Rectal smooth muscle tissue (tissue), 1 donor: ENCODE measurements around the gene ZNF428.
A peak's percentile ranks its signal among the peaks of the same experiment; 100 is the strongest.
"Not testable (repeated sequence)": the region's sequence is repeated elsewhere in the genome, so short reads cannot be mapped to it uniquely, and the experiment has no call there.

ENCODE experiments used
- H3K27ac ChIP-seq: one replicate; pipeline ENCODE4 v1.7.0; 2013; ENCODE audit warnings: low read depth, low read length, inconsistent platforms
- H3K27me3 ChIP-seq: one replicate; pipeline ENCODE4 v1.7.0; 2013; ENCODE audit warnings: low read length; ENCODE audit not compliant: control insufficient read depth, insufficient read depth
- H3K36me3 ChIP-seq: one replicate; pipeline ENCODE4 v1.7.0; 2013; ENCODE audit warnings: low read length; ENCODE audit not compliant: control insufficient read depth, insufficient read depth
- H3K4me1 ChIP-seq: one replicate; pipeline ENCODE4 v1.7.0; 2013; ENCODE audit warnings: low read length; ENCODE audit not compliant: control insufficient read depth, insufficient read depth
- H3K4me3 ChIP-seq: one replicate; pipeline ENCODE4 v1.7.0; 2013; ENCODE audit warnings: low read length
- H3K9ac ChIP-seq: one replicate; pipeline ENCODE4 v1.7.0; 2013; ENCODE audit warnings: low read length

Gene ZNF428

DNA sequence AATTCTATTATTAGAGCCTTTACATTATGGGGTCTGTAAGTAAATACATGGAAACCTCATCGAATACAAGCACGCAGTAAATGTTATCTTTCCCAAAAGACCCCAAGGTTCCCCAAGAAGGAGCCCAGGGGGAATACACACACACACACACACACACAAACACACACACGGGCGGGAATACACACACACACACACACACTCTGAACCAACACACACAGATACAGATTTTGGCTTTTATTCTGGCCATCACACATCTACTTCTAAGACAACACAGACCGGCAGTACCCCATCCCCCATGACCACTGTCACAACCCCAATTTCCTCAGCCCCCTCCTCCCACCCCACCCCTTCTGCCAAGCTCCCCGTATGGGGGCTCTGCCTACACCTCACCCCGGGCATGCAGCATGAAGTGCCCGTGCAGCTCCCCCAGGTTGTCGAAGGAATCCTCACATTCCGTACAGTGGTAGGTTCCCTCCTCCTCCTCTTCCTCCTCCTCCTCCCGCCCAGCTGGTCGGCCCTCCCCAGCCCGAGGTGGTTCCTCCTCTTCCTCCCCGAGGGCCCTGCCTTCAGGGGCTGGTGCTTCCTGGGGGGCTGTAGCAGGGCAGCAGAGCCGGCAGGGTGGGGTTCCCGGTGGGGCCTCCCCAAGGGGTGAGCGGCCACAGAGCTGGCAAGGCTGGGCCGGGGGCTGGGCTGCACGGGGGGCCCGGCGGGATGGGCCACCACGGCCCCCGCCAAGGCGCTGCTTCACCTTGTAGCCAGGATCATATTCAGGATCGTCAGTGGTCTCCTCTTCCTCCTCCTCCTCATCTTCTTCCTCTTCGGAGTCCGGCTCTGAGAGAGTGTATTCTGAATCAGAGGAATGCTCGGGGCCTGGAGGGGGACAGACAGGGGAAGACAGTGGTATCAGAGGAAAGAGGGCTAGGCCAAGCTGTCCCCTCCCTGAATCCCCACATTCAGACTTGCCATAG, 11.9 kb downstream of the ZNF428 start:
- Histone ChIP-seq H3K4me1 (no peaks in the 10 kb centered on the region), H3K36me3 (peaks cover 8% of the 10 kb centered on the region), H3K27ac (no peak overlapping the region), H3K27me3 (no peaks in the 10 kb centered on the region), H3K4me3 (no peak overlapping the region), H3K9ac (no peak overlapping the region)

DNA sequence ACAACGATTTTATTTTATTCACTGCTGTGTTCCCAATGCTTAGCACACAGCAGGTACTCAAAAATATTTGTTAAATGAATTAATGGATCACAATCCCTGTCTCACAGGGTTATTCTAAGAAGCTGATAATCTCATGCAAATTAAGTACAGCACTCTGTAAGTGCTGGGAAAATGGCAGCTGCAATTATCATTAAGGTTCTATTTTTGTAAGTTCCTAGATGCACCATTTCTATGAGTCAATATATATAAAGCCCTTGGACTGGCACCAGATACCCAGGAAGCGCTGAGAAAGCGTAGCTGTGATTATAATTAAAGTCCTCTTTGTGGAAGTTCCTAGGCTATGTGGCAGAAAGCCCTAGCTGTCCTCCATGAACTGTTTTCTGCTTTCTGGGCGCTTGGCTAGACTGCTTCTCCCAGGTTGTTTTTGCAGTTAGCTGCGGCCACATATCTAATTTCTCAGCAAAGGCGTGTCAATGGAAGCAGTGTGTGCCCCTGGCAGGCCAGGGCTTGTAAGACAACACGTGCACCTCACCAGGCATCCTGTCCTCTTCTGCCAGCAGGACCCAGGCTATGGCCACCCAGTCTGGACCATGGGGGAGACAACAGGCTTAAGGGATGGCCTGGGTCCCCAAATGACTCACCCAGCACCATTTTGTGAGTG, 12.7 kb downstream of the ZNF428 start:
- H3K27ac ChIP-seq, result no peak overlapping the region
- no peak overlapping the region for H3K4me3 ChIP-seq
- H3K36me3 ChIP-seq, result peaks cover 9% of the 10 kb centered on the region
- no peak overlapping the region for H3K9ac ChIP-seq
- no peaks in the 10 kb centered on the region for H3K4me1 ChIP-seq
- H3K27me3 ChIP-seq, result no peaks in the 10 kb centered on the region

DNA sequence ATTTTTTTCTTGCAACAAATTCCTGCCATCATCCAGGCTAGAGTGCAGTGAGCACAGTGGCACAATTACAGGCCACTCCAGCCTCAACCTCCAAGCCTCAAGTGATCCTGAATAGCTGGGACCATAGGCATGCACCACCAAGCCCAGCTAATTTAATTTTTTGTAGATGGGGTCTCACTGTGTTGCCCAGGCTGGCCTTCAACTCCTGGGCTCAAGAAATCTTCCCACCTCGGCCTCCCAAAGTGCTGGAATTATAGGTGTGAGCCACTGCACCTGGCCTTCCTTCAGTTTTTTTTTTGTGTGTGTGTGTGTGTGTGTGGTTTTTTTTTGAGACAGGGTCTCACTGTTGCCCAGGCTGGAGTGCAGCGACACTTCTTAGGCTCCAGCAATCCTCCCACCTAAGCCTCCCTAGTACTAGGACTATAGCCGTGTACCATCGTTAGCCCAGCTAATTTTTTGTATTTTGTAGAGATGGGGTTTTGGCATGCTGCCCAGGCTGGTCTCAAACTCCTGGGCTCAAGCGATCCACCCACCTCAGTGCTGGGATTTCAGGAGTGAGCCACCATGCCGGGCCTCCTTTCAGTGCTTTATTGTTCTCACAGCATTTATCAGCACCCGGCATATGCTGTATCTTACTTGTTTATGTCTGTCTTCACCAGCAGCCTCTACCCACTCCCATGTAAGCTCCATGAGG, 13.4 kb downstream of the ZNF428 start:
- Histone ChIP-seq H3K4me3 (no peak overlapping the region), H3K36me3 (peaks cover 14% of the 10 kb centered on the region), H3K9ac (no peak overlapping the region), H3K27me3 (no peaks in the 10 kb centered on the region), H3K4me1 (no peaks in the 10 kb centered on the region), H3K27ac (no peak overlapping the region)

DNA sequence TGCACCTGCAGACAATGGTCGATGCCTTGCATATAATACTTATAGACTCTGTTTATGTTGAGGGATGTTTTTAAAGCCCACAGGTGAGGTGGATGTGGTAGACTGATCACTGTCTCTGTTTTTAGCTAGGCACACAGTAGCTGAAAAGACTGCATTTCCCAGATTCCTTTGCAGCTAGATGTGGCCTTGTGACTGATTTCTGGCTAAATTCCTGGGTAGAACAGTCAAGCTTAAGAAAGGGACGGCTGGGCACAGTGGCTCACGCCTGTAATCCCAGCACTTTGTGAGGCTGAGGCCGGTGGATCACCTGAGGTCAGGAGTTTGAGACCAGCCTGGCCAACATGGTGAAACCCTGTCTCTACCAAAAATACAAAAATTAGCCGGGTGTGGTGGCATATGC, 19.1 kb downstream of the ZNF428 start:
- not testable (repeated sequence) for H3K9ac ChIP-seq, H3K4me1 ChIP-seq, H3K27ac ChIP-seq, H3K27me3 ChIP-seq, H3K4me3 ChIP-seq
- H3K36me3 ChIP-seq, result peaks cover 26% of the 10 kb centered on the region

DNA sequence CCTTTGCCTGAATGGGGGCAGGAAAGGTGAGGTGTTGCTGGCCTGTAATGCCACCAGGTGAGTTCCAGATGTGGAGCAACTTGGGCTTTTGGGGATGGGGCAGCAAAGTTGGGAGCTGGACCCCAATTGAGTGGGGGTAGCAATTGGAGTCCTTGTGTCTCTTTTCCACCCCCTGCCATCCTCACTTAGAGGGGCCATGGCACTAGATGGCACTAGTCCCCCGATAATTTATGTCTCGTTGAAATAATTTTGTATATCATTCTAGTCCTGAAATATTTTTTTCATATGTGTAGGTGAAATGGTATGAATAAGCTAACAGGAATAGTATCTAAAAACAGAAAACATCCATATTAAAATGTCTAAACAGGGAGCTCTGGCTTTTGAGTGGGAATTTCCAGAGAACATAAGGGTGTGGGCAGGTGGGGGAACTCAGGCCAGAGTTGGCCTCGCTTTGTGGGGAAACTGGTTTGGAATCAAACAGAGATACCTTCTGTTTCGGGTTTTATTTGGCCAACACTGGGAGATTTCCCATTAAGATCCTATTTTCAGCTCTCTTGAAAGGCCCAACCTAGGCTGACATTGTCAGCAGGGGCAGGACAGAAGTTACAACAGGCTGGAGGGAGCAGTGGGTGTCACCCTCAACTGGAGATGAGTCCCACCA, 19.7 kb downstream of the ZNF428 start:
- Histone ChIP-seq H3K27ac (no peak overlapping the region), H3K9ac (no peak overlapping the region), H3K27me3 (no peaks in the 10 kb centered on the region), H3K36me3 (peaks cover 26% of the 10 kb centered on the region), H3K4me1 (peaks cover 10% of the 10 kb centered on the region), H3K4me3 (no peak overlapping the region)

DNA sequence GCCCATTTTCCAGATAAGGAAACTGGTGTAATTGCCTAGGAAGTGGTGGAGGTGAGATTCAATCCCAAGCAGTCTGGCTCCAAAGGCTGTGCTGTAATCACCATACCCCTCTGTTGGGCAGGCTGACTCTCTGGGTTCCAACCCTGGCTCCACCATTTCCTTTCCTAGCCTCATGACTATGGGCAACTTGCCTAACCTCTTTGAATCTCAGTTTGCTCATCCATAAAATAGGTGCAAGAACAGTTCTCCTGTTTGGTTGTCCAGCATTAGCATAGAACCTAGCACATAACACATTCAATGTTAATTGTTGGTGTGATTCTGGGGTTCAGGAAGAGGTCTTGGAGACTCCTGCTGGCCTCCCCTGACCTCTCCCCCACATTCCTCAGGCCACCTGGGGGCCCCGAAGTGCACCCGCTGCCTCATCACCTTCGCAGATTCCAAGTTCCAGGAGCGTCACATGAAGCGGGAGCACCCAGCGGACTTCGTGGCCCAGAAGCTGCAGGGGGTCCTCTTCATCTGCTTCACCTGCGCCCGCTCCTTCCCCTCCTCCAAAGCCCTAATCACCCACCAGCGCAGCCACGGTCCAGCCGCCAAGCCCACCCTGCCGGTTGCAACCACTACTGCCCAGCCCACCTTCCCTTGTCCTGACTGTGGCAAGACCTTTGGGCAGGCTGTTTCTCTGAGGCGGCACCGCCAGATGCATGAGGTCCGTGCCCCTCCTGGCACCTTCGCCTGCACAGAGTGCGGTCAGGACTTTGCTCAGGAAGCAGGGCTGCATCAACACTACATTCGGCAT, 20.8 kb downstream of the ZNF428 start:
- Histone ChIP-seq H3K27ac (no peak overlapping the region), H3K36me3 (peaks cover 26% of the 10 kb centered on the region), H3K4me3 (no peak overlapping the region), H3K4me1 (peaks cover 13% of the 10 kb centered on the region), H3K9ac (no peak overlapping the region), H3K27me3 (no peaks in the 10 kb centered on the region)

DNA sequence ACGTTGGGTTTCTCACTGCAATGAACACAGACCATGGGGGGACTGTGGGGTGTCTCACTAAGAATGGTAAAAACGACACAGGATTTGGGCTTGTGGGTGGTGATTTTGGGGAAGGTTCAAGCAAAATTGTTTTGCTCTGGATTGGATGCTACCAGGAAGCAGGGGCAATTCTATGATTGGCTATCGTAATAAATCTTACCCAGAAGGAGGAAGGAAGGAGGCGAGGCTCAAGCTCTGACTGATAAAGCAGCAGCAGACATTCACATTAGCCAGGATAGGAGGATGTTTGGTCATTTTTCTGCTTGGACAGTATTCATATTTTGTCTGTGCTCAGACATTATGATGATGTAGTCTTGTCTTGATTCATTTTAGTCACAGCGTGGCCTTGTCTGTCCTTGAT, 21.6 kb downstream of the ZNF428 start:
- H3K36me3 ChIP-seq, result peaks cover 26% of the 10 kb centered on the region
- no peak overlapping the region for H3K27ac ChIP-seq
- no peak overlapping the region for H3K9ac ChIP-seq
- no peaks in the 10 kb centered on the region for H3K27me3 ChIP-seq
- peaks cover 13% of the 10 kb centered on the region for H3K4me1 ChIP-seq
- no peak overlapping the region for H3K4me3 ChIP-seq

DNA sequence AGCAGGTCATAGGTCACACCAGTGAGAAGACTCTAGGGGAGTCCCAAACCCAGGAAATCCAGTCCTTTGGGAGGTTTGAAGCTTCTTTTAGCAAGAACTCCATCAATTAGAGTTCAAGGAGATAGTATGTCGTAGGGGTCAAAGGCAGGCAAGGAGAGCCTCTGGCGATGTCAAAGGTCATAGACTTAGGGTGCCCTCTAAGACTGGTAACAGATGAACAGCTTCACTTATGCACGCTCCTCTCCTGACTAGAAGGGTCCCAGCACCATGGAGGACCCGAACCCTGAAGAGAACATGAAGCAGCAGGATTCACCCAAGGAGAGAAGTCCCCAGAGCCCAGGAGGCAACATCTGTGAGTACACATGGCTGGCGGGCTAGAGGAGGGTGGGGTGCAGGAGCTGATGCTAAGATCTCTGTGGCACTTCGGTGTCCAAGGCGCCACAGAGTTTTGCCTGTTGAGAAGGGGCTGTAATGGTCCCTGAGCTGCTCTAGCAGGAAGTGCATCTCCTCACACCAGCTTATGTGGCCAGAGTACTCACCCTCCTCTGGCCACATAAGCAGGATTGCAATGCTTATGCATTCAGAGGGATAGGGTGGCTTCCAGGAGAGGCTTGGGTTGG, 22.5 kb downstream of the ZNF428 start:
- peak overlapping the region; percentile 100 for H3K27ac ChIP-seq
- peaks cover 13% of the 10 kb centered on the region for H3K4me1 ChIP-seq
- H3K4me3 ChIP-seq, result peak overlapping the region; percentile 76
- peaks cover 24% of the 10 kb centered on the region for H3K36me3 ChIP-seq
- H3K9ac ChIP-seq, result peak overlapping the region; percentile 92
- no peaks in the 10 kb centered on the region for H3K27me3 ChIP-seq

DNA sequence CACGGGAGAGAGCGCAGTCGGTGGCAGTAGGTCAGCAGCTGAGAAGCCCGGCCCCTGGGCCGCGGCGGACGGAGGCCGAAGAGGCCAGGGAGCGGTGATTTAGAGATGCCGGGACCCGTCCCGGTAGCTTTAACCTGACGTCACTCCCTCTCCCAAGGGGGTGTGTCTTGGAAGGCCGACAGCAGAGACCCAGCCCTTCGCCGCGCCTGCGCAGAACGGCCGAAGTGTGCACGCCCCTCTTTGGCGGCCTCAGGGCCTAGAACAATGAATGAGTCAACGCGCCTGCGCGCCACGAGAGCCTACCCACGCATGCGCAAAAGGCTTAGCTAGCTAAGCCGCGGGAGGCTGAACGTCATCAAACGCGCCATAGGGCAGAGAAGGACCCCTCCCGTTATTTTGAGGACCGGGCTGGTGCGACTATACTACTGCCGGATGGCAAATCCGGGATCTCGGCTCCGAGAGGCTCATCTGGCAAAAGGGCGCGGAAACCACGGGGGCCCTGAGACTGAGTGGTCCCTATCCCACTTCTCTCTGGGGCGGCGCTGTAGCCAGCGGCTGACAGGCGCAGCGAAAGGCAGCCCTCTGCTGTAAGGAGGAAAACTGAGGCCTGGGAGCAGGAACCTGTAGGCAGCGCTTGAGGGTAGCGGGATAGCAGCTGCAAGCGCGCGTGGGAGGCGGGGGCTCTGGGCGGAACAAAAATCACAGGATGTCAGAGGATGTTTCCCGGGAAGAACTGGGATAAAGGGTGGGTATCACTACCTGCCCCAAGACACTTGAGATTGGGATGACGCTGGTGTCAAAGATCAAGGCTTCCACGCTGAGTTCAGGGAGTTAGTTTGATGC, 23.2 kb downstream of the ZNF428 start, which contains the start of the genes IRGQ and ZNF576:
Gene IRGQ, minus strand, starts transcription at position 136 of the 843 bp plus-strand sequence. CDS start 796 bp downstream, outside the sequence.
Gene ZNF576, plus strand, starts transcription at position 597 of the 843 bp plus-strand sequence. CDS start 514 bp downstream, outside the sequence.
- H3K9ac ChIP-seq, result peak within 1 kb of the TSS; percentile 92
- peaks cover 13% of the 10 kb centered on the region for H3K4me1 ChIP-seq
- peak within 1 kb of the TSS; percentile 76 for H3K4me3 ChIP-seq
- H3K36me3 ChIP-seq, result peaks cover 21% of the 10 kb centered on the region
- H3K27me3 ChIP-seq, result no peaks in the 10 kb centered on the region
- peak within 1 kb of the TSS; percentile 100 for H3K27ac ChIP-seq

DNA sequence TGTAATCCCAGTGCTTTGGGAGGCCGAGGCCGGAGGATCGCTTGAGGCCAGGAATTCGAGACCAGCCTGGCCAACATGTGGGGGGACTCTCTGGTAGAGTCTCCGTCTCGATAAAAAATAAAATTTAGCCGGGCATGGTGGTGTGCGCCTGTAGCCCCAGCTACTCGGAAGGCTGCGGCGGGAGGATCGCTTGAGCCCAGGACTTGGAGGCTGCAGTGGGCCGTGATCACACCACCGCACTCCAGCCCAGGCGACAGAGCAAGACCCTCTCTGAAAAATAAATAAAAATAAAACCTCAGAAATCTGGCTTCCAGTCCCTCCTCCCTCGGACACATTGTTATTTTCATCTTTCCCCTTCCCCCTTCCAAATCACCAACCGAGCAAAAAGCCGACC, 23.8 kb downstream of the ZNF428 start:
- Histone ChIP-seq H3K9ac (peak overlapping the region; percentile 35), H3K27me3 (no peaks in the 10 kb centered on the region), H3K36me3 (peaks cover 20% of the 10 kb centered on the region), H3K4me3 (peak overlapping the region; percentile 62), H3K27ac (peak overlapping the region; percentile 81), H3K4me1 (peaks cover 13% of the 10 kb centered on the region)
